Peyer's patch (tissue), 4 donors: ENCODE measurements around the gene TSHZ3. TPM values are rescaled to one million over a fixed set of nuclear protein-coding genes. Genes with fewer than 3 reads are reported as not detected.

Source experiments
- DNase-seq, 3 donors: peaks; one replicate each; pipeline ENCODE4 v3.0.0-alpha.2; 2017 to 2019
- H3K27ac ChIP-seq, 4 donors: fragments of 200-600 bp; sonication (generic); one replicate each; pipeline ENCODE4 v1.5.1; 2016 to 2019
- H3K27me3 ChIP-seq, 2 donors: fragments of 200-600 bp; sonication (generic); one replicate each; pipeline ENCODE4 v1.5.1; 2019
- H3K36me3 ChIP-seq, 3 donors: fragments of 200-600 bp; sonication (generic); one replicate each; pipeline ENCODE4 v1.5.1; 2016 to 2019
- H3K4me1 ChIP-seq, 4 donors: fragments of 200-600 bp; sonication (generic); one replicate each; pipeline ENCODE4 v1.5.1; 2016 to 2019
- H3K4me3 ChIP-seq, 4 donors: fragments of 200-600 bp; sonication (generic); 1 replicate in 3 of 4; 2 replicates in 1 of 4; pipeline ENCODE4 v1.5.1; 2016 to 2019; ENCODE audit warnings: mild to moderate bottlenecking in 1 of 4
- H3K9me3 ChIP-seq, 4 donors: fragments of 200-600 bp; sonication (generic); one replicate each; pipeline ENCODE4 v1.5.1; 2016 to 2019; ENCODE audit warnings: mild to moderate bottlenecking in 1 of 4
- POLR2A ChIP-seq, 2 donors: fragments of 450-650 bp; IDR thresholded peaks; one replicate each; pipeline ENCODE4 v1.5.1; 2017; ENCODE audit warnings: antibody characterized with exemption in 2 of 2, mild to moderate bottlenecking in 2 of 2, moderate library complexity in 2 of 2
- total RNA-seq, 4 donors: library from RNA; depleted of rRNA; stranded (reverse); fragments of >200 nt; gene quantifications; one replicate each; pipeline ENCODE4 v1.1.0, GENCODE V29; 2016
- TF ChIP-seq, protein P1 (sequence below), 6 experiments: fragments of 450-650 bp in 4 of 6; fragments of 200-600 bp in 2 of 6; sonication (generic) in 1 of 6; IDR thresholded peaks; one replicate each; pipeline ENCODE4 v1.5.1; 2017 to 2019; ENCODE audit warnings: antibody characterized with exemption in 6 of 6, mild to moderate bottlenecking in 3 of 6, moderate library complexity in 1 of 6

The TSHZ3 gene
- total RNA-seq, 4 donors from 2014 or later: 0.70 to 14.0 (median 3.0) TPM

DNA sequence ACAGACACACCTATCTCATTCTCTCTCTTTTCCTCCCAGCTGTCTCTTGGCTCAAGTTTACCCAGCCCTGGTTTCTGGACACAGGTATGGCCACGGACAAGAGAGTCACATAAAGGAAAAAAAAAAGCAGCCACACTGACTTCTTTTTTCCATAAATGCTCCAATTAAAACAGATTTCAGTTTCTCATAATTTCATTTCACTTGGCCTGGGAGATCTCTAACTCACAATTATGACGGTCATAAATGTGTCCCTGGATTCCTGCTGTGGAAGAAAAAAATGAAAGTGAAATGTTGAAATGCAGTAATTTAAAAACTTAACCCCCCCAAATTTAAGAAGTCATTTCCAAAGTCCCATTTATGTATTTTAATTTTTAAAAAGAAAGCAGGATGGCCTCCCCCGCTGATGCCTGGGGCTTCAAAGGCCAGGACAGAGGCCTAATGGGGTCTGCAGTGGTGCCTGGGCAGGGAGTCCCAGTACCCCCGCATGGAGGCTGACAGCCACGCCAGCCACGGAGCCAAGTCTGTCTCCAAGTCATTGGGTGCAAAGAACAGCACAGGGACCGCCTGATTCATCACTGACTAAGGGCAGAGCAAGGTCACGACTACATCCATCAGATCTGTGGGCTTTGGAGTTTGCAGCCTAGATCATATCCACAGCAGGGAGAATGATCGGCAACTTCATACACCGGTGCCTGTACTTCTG lies 79.7 kb downstream of the TSHZ3 start:
- no peak for TF ChIP-seq POLR2A (IDR thresholded peaks at IDR 0.05)
- TF ChIP-seq, protein P1, sequence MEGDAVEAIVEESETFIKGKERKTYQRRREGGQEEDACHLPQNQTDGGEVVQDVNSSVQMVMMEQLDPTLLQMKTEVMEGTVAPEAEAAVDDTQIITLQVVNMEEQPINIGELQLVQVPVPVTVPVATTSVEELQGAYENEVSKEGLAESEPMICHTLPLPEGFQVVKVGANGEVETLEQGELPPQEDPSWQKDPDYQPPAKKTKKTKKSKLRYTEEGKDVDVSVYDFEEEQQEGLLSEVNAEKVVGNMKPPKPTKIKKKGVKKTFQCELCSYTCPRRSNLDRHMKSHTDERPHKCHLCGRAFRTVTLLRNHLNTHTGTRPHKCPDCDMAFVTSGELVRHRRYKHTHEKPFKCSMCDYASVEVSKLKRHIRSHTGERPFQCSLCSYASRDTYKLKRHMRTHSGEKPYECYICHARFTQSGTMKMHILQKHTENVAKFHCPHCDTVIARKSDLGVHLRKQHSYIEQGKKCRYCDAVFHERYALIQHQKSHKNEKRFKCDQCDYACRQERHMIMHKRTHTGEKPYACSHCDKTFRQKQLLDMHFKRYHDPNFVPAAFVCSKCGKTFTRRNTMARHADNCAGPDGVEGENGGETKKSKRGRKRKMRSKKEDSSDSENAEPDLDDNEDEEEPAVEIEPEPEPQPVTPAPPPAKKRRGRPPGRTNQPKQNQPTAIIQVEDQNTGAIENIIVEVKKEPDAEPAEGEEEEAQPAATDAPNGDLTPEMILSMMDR (IDR thresholded peaks at IDR 0.05): no peak
- no peaks in the 10 kb centered on the region for H3K9me3 ChIP-seq
- H3K27me3 ChIP-seq: no peaks in the 10 kb centered on the region
- H3K4me3 ChIP-seq: no peak overlapping the region
- no peak for DNase-seq
- no peaks in the 10 kb centered on the region for H3K36me3 ChIP-seq
- no peaks in the 10 kb centered on the region for H3K4me1 ChIP-seq
- no peak overlapping the region for H3K27ac ChIP-seq

- H3K4me3 ChIP-seq: no peak overlapping the region
- H3K9me3 ChIP-seq: no peaks in the 10 kb centered on the region
- no peaks in the 10 kb centered on the region for H3K27me3 ChIP-seq
- TF ChIP-seq POLR2A (IDR thresholded peaks at IDR 0.05): no peak
- TF ChIP-seq, protein P1 (IDR thresholded peaks at IDR 0.05): no peak
- no peaks in the 10 kb centered on the region for H3K36me3 ChIP-seq
- no peak overlapping the region for H3K27ac ChIP-seq
- H3K4me1 ChIP-seq: no peaks in the 10 kb centered on the region
- no peak for DNase-seq
These were observed 80.4 kb downstream of the TSHZ3 start for GRCh38 chr19:31268751-31269383.

GRCh38 chr19:31266731-31267130 lies 82.5 kb downstream of the TSHZ3 start:
- TF ChIP-seq, protein P1 (IDR thresholded peaks at IDR 0.05): no peak
- no peak for TF ChIP-seq POLR2A (IDR thresholded peaks at IDR 0.05)
- Histone ChIP-seq H3K27ac (no peak overlapping the region), H3K4me1 (no peaks in the 10 kb centered on the region)

GRCh38 chr19:31266196-31266595 lies 83.0 kb downstream of the TSHZ3 start:
- Histone ChIP-seq H3K27ac (no peak overlapping the region), H3K27me3 (no peaks in the 10 kb centered on the region), H3K9me3 (no peaks in the 10 kb centered on the region), H3K4me1 (no peaks in the 10 kb centered on the region), H3K36me3 (no peaks in the 10 kb centered on the region), H3K4me3 (no peak overlapping the region)
- no peak for DNase-seq
- no peak for TF ChIP-seq POLR2A (IDR thresholded peaks at IDR 0.05)
- TF ChIP-seq, protein P1 (IDR thresholded peaks at IDR 0.05): no peak

More at GRCh38 chr19:31266731-31267130, 82.5 kb downstream of the TSHZ3 start:
- Histone ChIP-seq H3K36me3 (no peaks in the 10 kb centered on the region), H3K4me3 (no peak overlapping the region), H3K9me3 (no peaks in the 10 kb centered on the region), H3K27me3 (no peaks in the 10 kb centered on the region)
- DNase-seq: no peak

- H3K36me3 ChIP-seq: no peaks in the 10 kb centered on the region
- H3K9me3 ChIP-seq: no peaks in the 10 kb centered on the region
- no peaks in the 10 kb centered on the region for H3K27me3 ChIP-seq
- TF ChIP-seq, protein P1 (IDR thresholded peaks at IDR 0.05): no peak
- TF ChIP-seq POLR2A (IDR thresholded peaks at IDR 0.05): no peak
- DNase-seq: no peak
- H3K27ac ChIP-seq: no peak overlapping the region
- H3K4me1 ChIP-seq: no peaks in the 10 kb centered on the region
- no peak overlapping the region for H3K4me3 ChIP-seq
These were observed 85.0 kb downstream of the TSHZ3 start for GRCh38 chr19:31264041-31264778.
